ENCODE results near the gene CD244. TPM values are rescaled to one million over a fixed set of nuclear protein-coding genes. Genes with fewer than 3 reads are reported as not detected.

CD244 gene
- total RNA-seq, 2 experiments from 2014 or later: not detected

- TF ChIP-seq CTCF (conservative IDR thresholded peaks at IDR 0.05; ENCODE audit: low read length): no peak
- TF ChIP-seq EZH2phosphoT487 (IDR thresholded peaks at IDR 0.05; ENCODE audit: borderline replicate concordance, low read depth, low read length): no peak
- Histone ChIP-seq H2AFZ (ENCODE audit: low read length) (no peak overlapping the region), H3K4me1 (ENCODE audit: insufficient read depth, low read length, poor library complexity, severe bottlenecking) (no peaks in the 10 kb centered on the region), H3K4me3 (ENCODE audit: low read depth, low read length, poor library complexity, severe bottlenecking) (no peak overlapping the region), H4K20me1 (ENCODE audit: insufficient read depth, low read length) (no peaks in the 10 kb centered on the region), H3K36me3 (ENCODE audit: insufficient read depth, low read length) (no peaks in the 10 kb centered on the region), H3K27ac (ENCODE audit: low read depth, low read length, poor library complexity, severe bottlenecking) (no peak overlapping the region), H3K9me2 (ENCODE audit: insufficient read depth, low read length) (no peaks in the 10 kb centered on the region), H3K79me2 (ENCODE audit: insufficient read depth, low read depth, low read length) (no peaks in the 10 kb centered on the region), H3K4me2 (ENCODE audit: low read length) (no peak overlapping the region), H3K9me3 (ENCODE audit: low read length) (no peaks in the 10 kb centered on the region)
- DNase-seq (ENCODE audit: low spot score): no peak
- intact Hi-C loops (cut with micrococcal nuclease; ENCODE audit: unreplicated experiment): loop anchor here (1.0 to 10.0 kb wide), 5 partner anchors 52 to 405 kb away; partner anchors contain the start of gene KLHDC9
- no TSS peak for BruUV-seq (replicated peaks)
- ChIA-PET CTCF (ENCODE audit: unreplicated experiment) (interaction anchor here (1.0 to 1.3 kb wide), 2 partner anchors 48 to 61 kb away, joined by 3 read pairs; no protein-coding TSS in a partner anchor), POLR2A (interaction anchor here (0.5 to 1.0 kb wide), 2 partner anchors 31 to 35 kb away, joined by 3 read pairs; no protein-coding TSS in a partner anchor)
These were observed 32.9 kb downstream of the CD244 start for GRCh38 chr1:160829766-160830165.

GRCh38 chr1:160827418-160827817, 35.3 kb downstream of the CD244 start:
- no peaks in the 10 kb centered on the region for H4K20me1 ChIP-seq (ENCODE audit: insufficient read depth, low read length)

More at GRCh38 chr1:160827418-160827817, 35.3 kb downstream of the CD244 start:
- Histone ChIP-seq H3K27ac (ENCODE audit: low read depth, low read length, poor library complexity, severe bottlenecking) (no peak overlapping the region), H3K4me2 (ENCODE audit: low read length) (no peak overlapping the region), H3K9me2 (ENCODE audit: insufficient read depth, low read length) (no peaks in the 10 kb centered on the region), H3K4me3 (ENCODE audit: low read depth, low read length, poor library complexity, severe bottlenecking) (no peak overlapping the region), H3K9me3 (ENCODE audit: low read length) (no peaks in the 10 kb centered on the region), H3K79me2 (ENCODE audit: insufficient read depth, low read depth, low read length) (no peaks in the 10 kb centered on the region), H3K4me1 (ENCODE audit: insufficient read depth, low read length, poor library complexity, severe bottlenecking) (no peaks in the 10 kb centered on the region), H3K36me3 (ENCODE audit: insufficient read depth, low read length) (peaks cover 20% of the 10 kb centered on the region), H2AFZ (ENCODE audit: low read length) (no peak overlapping the region)
- DNase-seq (ENCODE audit: low spot score): no peak
- no TSS peak for BruUV-seq (replicated peaks)
- no peak for TF ChIP-seq EZH2phosphoT487 (IDR thresholded peaks at IDR 0.05; ENCODE audit: borderline replicate concordance, low read depth, low read length)
- TF ChIP-seq CTCF (conservative IDR thresholded peaks at IDR 0.05; ENCODE audit: low read length): no peak
- intact Hi-C loops (cut with micrococcal nuclease; ENCODE audit: unreplicated experiment): no loop called here
- ChIA-PET POLR2A (no interaction called here), CTCF (ENCODE audit: unreplicated experiment) (interaction anchor here (1.0 kb wide), 1 partner anchor 38 kb away, joined by 3 read pairs; no protein-coding TSS in a partner anchor)
